Heart left ventricle (tissue), 16 donors: ENCODE measurements around the gene SOBP. TPM values are rescaled to one million over a fixed set of nuclear protein-coding genes. Genes with fewer than 3 reads are reported as not detected.

ENCODE experiments used
- ATAC-seq, 4 donors: fragments of 200-7000 bp; cut with Tn5 transposase; one replicate each; pipeline ENCODE4 v1.9.1; 2020 to 2022; ENCODE audit warnings: moderate library complexity in 4 of 4, mild to moderate bottlenecking in 3 of 4, moderate number of reproducible peaks in 1 of 4
- DNase-seq, 5 donors: peaks; one replicate each; pipeline ENCODE4 v3.0.0-alpha.2; 2020
- H3K27ac ChIP-seq, 12 donors: fragments of 200-600 bp; sonication (generic) in 4 of 12; one replicate each; pipeline versions ENCODE4 v1.5.0 to v1.8.0; 2016 to 2022; ENCODE audit warnings: mild to moderate bottlenecking in 2 of 12
- H3K27me3 ChIP-seq, 9 donors: fragments of 200-600 bp; sonication (generic) in 2 of 9; one replicate each; pipeline versions ENCODE4 v1.5.1 to v1.8.0; 2016 to 2022; ENCODE audit warnings: mild to moderate bottlenecking in 3 of 9
- H3K36me3 ChIP-seq, 9 donors: fragments of 200-600 bp; sonication (generic) in 2 of 9; one replicate each; pipeline versions ENCODE4 v1.5.0 to v1.8.0; 2018 to 2022; ENCODE audit warnings: mild to moderate bottlenecking in 2 of 9
- H3K4me1 ChIP-seq, 12 donors: fragments of 200-600 bp; sonication (generic) in 4 of 12; one replicate each; pipeline versions ENCODE4 v1.5.0 to v1.8.0; 2016 to 2022; ENCODE audit warnings: mild to moderate bottlenecking in 3 of 12
- H3K4me3 ChIP-seq, 12 donors: fragments of 200-600 bp; sonication (generic) in 4 of 12; one replicate each; pipeline versions ENCODE4 v1.5.0 to v1.8.0; 2017 to 2022; ENCODE audit warnings: mild to moderate bottlenecking in 9 of 12, moderate library complexity in 4 of 12
- H3K9me3 ChIP-seq, 12 donors: fragments of 200-600 bp; sonication (generic) in 4 of 12; one replicate each; pipeline versions ENCODE4 v1.5.0 to v1.8.0; 2016 to 2022; ENCODE audit warnings: mild to moderate bottlenecking in 1 of 12
- POLR2A ChIP-seq, 2 donors: fragments of 450-650 bp; IDR thresholded peaks; one replicate each; pipeline ENCODE4 v1.6.1; 2017; ENCODE audit warnings: antibody characterized with exemption in 2 of 2, mild to moderate bottlenecking in 2 of 2, moderate library complexity in 2 of 2
- WGBS, 4 donors: extraction: QIAGEN DNeasy Blood & Tissue Kit in 2 of 4; methylation state at CpG; one replicate each; pipeline versions ENCODE4 v1.1.5 to v1.1.7; 2013 to 2018; 5-methylcytosine and 5-hydroxymethylcytosine counted together
- intact Hi-C, 10 donors: fragments of 100-400 bp; cut with DNase I; formaldehyde crosslinking; loops; one replicate each; pipeline versions ENCODE4 v1.11.1 to v1.14.2; 2022
- long read RNA-seq, 3 donors: library from polyadenylated mRNA; unstranded; transcript quantifications; one replicate each; pipeline ENCODE4 v2.0.0, GENCODE V29; 2020 to 2021
- polyA plus RNA-seq, 2 donors: library from polyadenylated mRNA; stranded (reverse); fragments of 200-250 nt; gene quantifications; one replicate each; pipeline ENCODE4 v1.2.3, GENCODE V29; 2013
- total RNA-seq, 9 donors: library from RNA; depleted of rRNA in 2 of 9; stranded (reverse); fragments of >200 nt in 2 of 9; fragmentation: NEBNext Ultra II Directional in 3 of 9; extraction: Animal tissue kit (Norgen Biotek cat#: 25700) in 3 of 9; gene quantifications; one replicate each; pipeline versions ENCODE4 v1.1.0 to v1.2.4, GENCODE V29; 2016 to 2023
- TF ChIP-seq, protein P1 (sequence below), 12 donors: fragments of 200-600 bp; sonication (generic) in 4 of 12; IDR thresholded peaks; one replicate each; pipeline versions ENCODE4 v1.5.0 to v1.8.0; 2018 to 2022; ENCODE audit warnings: antibody characterized with exemption in 12 of 12, mild to moderate bottlenecking in 5 of 12
- donor health status: ischemic (EF 13 %, LVEDD 7.1; RV severe dilation, severe dysfunction).
- donor health status: healthy with polysubstance abuse.
- donor health status: DM: no; HTN: yes; CAD: no.
- donor health status: DM: no; HTN: no; CAD: no.
- donor health status: ischemic (EF 25% LVEDD 6.9; RV normal size, moderate dysfunction).
- donor health status: ischemic (EF 25% LVEDD 5.7; RV mildly dilated, moderate dysfunction).
- donor health status: healthy.
- donor health status: DM: yes; HTN: yes; CAD: no.
- donor health status: ischemic (EF 35%, LVEDD 5.7; RV mildly dilated, moderate dysfunction).
- donor health status: nonischemic (EF 11% LVEDD 7.7; RV severe dilation, severe dysfunction).
- donor health status: DM: yes; HTN: yes; CAD: no.
- donor health status: PGD.
- donor health status: ischemic (EF 29% LVEDD 5.4; RV normal size, mild dysfunction).
- donor health status: nonischemic (EF 23%, LVEDD 6.1; RV moderate dilation, normal function).

Gene SOBP
- total RNA-seq (10 to 100 TPM; 14.6 to 24.9 (median 16.5) TPM), polyA plus RNA-seq (10 to 100 TPM; 10.6 to 11.4 TPM)
- long read RNA-seq, donor 1, full-length matches to known transcripts, result 2 of 60 reads
- long read RNA-seq, donor 1, partial matches to known transcripts, result 45 of 60 reads
- long read RNA-seq, donor 1, other reads (novel, unspliced or antisense), result 13 of 60 reads
- long read RNA-seq, donor 2, partial matches to known transcripts, result 9 of 17 reads
- long read RNA-seq, donor 2, other reads (novel, unspliced or antisense), result 8 of 17 reads
- long read RNA-seq, donor 3, full-length matches to known transcripts, result 2 of 55 reads
- long read RNA-seq, donor 3, partial matches to known transcripts, result 35 of 55 reads
- long read RNA-seq, donor 3, other reads (novel, unspliced or antisense), result 18 of 55 reads

DNA sequence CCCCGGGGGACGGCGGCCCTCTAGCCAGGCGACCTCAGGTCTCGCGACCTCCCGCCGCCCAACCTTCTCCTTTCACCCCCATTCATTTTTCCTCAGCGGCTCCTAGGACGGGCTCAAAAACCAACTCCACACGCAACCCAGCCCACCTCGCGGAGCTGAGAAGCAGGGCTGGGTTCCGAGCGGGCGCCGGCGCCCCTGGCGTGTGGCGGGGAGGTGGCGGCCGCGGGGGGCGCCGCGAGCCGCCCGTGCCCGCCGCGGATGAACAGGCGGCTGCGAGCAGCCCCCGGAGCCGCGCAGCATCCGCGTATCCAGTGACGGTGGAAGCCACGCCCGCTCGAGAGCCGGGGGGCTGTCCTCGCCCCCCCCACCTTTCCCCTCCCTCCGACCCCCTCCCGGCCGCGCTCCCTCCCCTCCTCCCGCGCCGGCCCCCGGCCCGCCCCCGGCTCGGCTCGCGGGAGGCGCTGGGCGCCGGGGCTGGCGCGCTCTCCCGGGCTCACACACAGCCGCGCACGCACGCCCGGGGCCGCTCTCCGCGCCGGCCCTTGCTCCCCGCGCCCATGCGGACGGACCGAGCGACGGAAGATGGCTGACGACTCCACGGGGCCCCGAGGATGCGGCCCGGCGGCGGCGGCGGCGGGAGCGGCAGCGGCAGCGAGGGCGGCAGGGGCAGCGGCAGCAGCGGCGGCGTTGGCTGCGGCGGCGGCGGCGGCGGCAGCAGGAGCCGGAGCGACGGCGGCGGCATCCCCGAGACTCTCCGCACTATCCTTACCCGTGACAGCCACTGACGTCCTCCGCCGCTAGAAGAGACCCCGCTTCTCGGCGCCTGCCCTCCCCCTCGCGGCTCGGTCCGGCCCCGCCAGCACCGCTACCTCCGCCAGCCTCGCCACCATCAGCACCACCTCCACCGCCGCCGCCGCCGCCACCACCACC is at the start of gene SOBP:
Gene SOBP (plus strand): TSS at position 482 of the 930 bp plus-strand sequence. CDS start 500 bp downstream, outside the sequence.
- peak in 3 of 4 donors; percentile 60 to 73 (median 61) for ATAC-seq
- H3K4me1 ChIP-seq, result peaks cover 0 to 50% (median 20%) of the 10 kb centered on the region in 12 donors

GRCh38 chr6:107440936-107441335 is 49.0 kb upstream of the SOBP start:
- no peak for ATAC-seq
- Histone ChIP-seq H3K4me3 (no peak overlapping the region), H3K36me3 (no peaks in the 10 kb centered on the region), H3K27ac (no peak overlapping the region), H3K9me3 (no peaks in the 10 kb centered on the region), H3K27me3 (no peaks in the 10 kb centered on the region), H3K4me1 (peaks cover 0 to 9% (median 2%) of the 10 kb centered on the region in 12 donors)
- intact Hi-C loops, result no loop called here
- no peak for DNase-seq
- TF ChIP-seq POLR2A (IDR thresholded peaks at IDR 0.05), result no peak
- TF ChIP-seq, protein P1, sequence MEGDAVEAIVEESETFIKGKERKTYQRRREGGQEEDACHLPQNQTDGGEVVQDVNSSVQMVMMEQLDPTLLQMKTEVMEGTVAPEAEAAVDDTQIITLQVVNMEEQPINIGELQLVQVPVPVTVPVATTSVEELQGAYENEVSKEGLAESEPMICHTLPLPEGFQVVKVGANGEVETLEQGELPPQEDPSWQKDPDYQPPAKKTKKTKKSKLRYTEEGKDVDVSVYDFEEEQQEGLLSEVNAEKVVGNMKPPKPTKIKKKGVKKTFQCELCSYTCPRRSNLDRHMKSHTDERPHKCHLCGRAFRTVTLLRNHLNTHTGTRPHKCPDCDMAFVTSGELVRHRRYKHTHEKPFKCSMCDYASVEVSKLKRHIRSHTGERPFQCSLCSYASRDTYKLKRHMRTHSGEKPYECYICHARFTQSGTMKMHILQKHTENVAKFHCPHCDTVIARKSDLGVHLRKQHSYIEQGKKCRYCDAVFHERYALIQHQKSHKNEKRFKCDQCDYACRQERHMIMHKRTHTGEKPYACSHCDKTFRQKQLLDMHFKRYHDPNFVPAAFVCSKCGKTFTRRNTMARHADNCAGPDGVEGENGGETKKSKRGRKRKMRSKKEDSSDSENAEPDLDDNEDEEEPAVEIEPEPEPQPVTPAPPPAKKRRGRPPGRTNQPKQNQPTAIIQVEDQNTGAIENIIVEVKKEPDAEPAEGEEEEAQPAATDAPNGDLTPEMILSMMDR (IDR thresholded peaks at IDR 0.05), result no peak

More for the DNA sequence above, at the start of gene SOBP:
- TF ChIP-seq, protein P1 (IDR thresholded peaks at IDR 0.05), result peak in 4 of 12 donors; percentile 20 to 38 (median 30)
- no peak for TF ChIP-seq POLR2A (IDR thresholded peaks at IDR 0.05)
- Histone ChIP-seq H3K27me3 (peaks cover 0 to 45% (median 0%) of the 10 kb centered on the region in 9 donors), H3K9me3 (no peaks in the 10 kb centered on the region), H3K27ac (peak within 1 kb of the TSS; percentile 48 to 90 (median 82)), H3K4me3 (peak within 1 kb of the TSS; percentile 65 to 96 (median 82)), H3K36me3 (no peaks in the 10 kb centered on the region)
- WGBS, 4 donors, result 0 to 1% (median 0%) methylated on average over 28 to 130 of the region's 130 CpGs
- DNase-seq, result peak; percentile 81 to 85 (median 83)
- intact Hi-C loops, result loop anchor here (1.0 to 10.0 kb wide), 11 partner anchors 31 to 185 kb away; partner anchors contain the start of gene PDSS2 (in 3 of the 10)

DNA sequence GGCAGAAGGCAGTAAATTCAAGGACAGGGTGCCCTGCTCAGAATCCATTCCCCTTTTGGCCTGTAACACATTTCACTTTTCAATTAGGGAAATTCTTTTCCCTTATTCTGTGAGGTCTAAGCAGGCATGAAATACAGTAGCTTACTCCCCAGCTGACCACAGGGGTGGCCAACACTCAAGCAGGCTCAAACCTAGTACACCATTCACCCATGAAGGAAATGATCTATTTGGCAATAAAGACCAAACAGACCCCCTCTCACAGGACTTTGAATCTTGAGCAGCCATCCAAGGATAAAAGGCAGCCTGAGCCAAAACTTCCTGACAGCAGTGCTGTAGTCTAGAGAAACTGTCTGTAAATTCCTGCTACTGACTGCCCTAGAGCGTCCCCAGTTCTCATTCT is 48.2 kb upstream of the SOBP start:
- intact Hi-C loops, result no loop called here
- H3K27me3 ChIP-seq, result no peaks in the 10 kb centered on the region
- ATAC-seq (no peak), DNase-seq (no peak)
- no peak overlapping the region for H3K4me3 ChIP-seq
- no peaks in the 10 kb centered on the region for H3K36me3 ChIP-seq
- peaks cover 0 to 6% (median 0%) of the 10 kb centered on the region in 12 donors for H3K4me1 ChIP-seq
- no peak overlapping the region for H3K27ac ChIP-seq
- H3K9me3 ChIP-seq, result peaks cover 0 to 4% (median 0%) of the 10 kb centered on the region in 12 donors
- 83 to 100% (median 98%) methylated on average over 1 of the region's 1 CpG for whole genome bisulfite sequencing, 4 donors
- TF ChIP-seq, protein P1 (IDR thresholded peaks at IDR 0.05), result no peak
- no peak for TF ChIP-seq POLR2A (IDR thresholded peaks at IDR 0.05)
